AG09309 (cell line): ENCODE data around the gene PTPRN2.

Experiments used
- DNase-seq: peaks from one replicate; pipeline ENCODE4 v3.0.0-alpha.2; 2010; ENCODE audit warnings: low read depth
- H3K4me3 ChIP-seq: 2 replicates; pipeline ENCODE4 v1.5.1; 2011; ENCODE audit warnings: mild to moderate bottlenecking, low read depth, low read length, moderate library complexity; ENCODE audit not compliant: control insufficient read depth
- TF ChIP-seq, protein P1 (sequence below): IDR thresholded peaks from 2 replicates; pipeline ENCODE4 v1.5.1; 2011; ENCODE audit warnings: mild to moderate bottlenecking, low read depth, low read length, inconsistent platforms; ENCODE audit not compliant: insufficient read depth, control insufficient read depth; ENCODE audit errors: missing control alignments

Gene PTPRN2

GRCh38 chr7:158486919-158487318, 100.7 kb downstream of the PTPRN2 start:
- no peak overlapping the region for H3K4me3 ChIP-seq
- DNase-seq: no peak
- TF ChIP-seq, protein P1, sequence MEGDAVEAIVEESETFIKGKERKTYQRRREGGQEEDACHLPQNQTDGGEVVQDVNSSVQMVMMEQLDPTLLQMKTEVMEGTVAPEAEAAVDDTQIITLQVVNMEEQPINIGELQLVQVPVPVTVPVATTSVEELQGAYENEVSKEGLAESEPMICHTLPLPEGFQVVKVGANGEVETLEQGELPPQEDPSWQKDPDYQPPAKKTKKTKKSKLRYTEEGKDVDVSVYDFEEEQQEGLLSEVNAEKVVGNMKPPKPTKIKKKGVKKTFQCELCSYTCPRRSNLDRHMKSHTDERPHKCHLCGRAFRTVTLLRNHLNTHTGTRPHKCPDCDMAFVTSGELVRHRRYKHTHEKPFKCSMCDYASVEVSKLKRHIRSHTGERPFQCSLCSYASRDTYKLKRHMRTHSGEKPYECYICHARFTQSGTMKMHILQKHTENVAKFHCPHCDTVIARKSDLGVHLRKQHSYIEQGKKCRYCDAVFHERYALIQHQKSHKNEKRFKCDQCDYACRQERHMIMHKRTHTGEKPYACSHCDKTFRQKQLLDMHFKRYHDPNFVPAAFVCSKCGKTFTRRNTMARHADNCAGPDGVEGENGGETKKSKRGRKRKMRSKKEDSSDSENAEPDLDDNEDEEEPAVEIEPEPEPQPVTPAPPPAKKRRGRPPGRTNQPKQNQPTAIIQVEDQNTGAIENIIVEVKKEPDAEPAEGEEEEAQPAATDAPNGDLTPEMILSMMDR: no peak

GRCh38 chr7:158484801-158485531, 102.7 kb downstream of the PTPRN2 start:
- TF ChIP-seq, protein P1: no peak
- DNase-seq: no peak

DNA sequence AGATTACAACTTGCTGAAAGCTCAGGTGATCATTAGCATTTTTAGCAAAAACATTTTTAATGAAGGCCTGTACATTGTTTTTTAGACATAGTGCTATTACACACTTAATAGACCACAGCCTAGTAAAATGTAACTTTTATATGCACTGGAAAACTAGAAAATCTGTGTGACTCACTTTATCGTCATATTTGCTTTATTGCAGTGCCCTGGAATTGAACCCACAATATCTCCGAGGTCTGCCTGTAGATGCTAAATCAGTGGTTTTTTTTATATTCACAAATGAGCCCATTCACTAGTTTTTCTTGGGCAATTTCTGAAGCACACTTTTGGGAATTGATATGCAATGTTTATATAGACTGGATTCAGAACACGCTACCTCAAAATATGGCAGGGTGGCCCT, 105.1 kb downstream of the PTPRN2 start:
- TF ChIP-seq, protein P1: no peak
- DNase-seq: no peak
- H3K4me3 ChIP-seq: no peak overlapping the region

More at GRCh38 chr7:158484801-158485531, 102.7 kb downstream of the PTPRN2 start:
- no peak overlapping the region for H3K4me3 ChIP-seq

DNA sequence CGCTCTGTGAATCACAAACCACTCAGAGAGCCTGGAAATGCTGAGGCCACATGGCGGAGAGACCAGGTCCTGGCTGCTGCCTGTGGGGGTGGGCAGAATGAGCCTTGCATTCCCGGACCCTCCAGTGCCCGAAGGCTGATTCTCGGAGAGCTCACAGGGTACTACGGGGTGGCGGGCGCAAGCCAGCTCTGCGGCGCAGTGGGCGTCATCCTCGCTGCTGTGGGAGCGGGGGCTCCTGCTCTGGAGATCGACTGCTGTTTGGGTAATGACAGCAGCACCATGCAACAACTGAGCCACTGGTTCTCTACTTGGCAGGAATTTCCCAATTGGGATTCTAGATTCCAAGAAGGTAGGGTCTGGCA, 108.0 kb downstream of the PTPRN2 start:
- DNase-seq: no peak
- TF ChIP-seq, protein P1: no peak
- H3K4me3 ChIP-seq: no peak overlapping the region

DNA sequence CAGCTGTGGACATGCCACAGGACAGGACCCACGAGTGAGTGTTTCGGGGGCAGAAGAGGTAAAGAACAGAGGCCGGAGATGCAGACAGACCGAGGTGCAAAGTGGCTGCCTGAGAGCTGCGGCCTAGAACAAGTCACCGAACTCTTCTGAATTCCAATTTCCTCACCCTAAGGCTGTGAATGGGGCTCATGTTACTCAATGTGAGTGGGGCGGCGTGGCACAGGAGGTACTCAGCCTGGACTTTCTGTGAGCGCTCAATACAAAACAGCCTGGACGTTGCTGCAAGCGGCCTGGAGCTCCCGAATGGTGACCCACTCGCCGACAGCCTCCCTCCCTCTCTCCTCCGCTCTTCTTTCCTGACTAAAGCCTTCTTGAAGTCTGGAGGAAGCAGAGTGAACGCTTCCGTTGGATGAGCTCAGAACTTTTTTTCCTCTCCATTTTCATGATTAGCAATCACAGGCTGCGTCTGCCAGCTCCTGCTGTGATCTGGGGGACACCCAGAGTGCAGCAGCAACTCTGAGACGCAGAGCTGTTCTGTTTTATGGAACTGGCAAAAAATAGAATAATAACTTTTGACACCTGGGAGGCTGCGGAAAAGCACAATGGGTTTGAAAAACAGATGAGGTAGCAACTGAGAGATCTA, 108.5 kb downstream of the PTPRN2 start:
- TF ChIP-seq, protein P1: no peak
- no peak for DNase-seq
- no peak overlapping the region for H3K4me3 ChIP-seq

DNA sequence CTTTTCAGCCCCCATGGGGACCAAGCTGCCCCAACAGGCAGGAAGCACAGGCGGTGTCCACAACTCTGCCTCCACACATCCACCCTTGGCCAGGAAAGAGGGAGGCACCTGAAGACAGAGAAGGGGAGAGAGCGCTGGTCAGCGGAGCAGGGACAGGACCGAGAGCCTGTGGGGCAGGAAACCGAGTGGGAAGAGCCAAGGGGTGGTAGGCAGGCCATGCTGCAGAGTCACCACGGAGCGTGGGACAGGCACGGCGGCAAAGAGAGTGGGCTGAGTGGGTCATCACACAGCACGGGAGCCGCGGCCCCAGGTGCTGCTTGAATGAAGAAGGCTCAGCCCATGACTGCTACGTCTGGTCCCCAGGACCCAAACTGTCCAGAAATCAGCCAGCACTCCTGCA, 109.8 kb downstream of the PTPRN2 start:
- no peak for DNase-seq
- TF ChIP-seq, protein P1: no peak
- H3K4me3 ChIP-seq: no peak overlapping the region
